CD1c-positive myeloid dendritic cell (primary cell): ENCODE data around the gene ZNF48.
"Not testable (repeated sequence)": the region's sequence is repeated elsewhere in the genome, so short reads cannot be mapped to it uniquely, and the experiment has no call there.

Source experiments
- DNase-seq: peaks from one replicate; pipeline ENCODE4 v3.0.0-alpha.2; 2016; ENCODE audit errors: extremely low spot score

Gene ZNF48

DNA sequence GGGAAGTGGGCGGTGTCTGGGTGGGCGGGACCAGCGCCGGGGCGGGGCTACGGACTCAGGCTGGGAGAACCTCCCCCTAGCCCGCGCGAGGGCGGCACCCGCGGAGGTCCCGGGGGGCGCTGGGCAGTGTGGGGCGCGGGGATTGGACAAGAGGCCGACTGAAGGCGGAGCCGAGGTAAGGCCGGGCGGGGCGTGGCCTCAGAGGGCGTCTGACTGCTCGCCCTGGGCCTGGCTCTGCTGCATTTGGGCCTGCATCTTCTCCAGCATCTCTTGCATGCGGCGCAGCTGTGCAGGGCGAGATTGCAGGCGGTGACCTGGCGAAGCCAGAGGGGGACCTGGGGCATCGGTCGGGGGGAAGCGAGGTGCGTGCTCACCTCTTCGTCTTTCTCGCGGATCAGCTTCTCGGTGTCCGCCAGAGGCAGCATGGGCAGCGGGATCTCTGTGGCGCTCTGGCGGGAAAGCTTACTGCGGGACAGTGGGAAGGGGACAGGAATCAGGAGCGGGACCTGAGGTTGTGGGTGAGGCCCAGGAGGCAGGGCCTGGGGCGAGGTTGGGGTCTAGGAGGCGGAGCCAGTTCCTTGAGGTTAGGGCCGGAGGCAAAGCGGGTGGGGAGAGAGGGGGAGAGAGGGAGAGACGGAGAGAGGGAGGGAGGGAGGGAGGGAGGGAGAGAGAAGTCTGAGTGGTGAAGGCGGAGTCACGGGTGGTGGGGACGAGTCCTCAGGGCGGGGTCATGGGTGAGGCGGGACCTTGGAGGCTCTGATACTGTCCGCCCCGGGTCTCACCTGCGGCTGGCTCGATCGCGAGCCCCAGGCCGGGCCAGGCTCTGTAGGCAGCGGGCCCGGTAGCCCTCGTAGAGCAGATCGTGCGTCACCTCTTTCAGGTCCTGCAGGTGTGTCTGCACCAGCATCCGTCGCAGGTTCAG, 16.7 kb upstream of the ZNF48 start:
- peak; percentile 99 for DNase-seq

- DNase-seq: no peak
Measured at GRCh38 chr16:30379158-30379783, 15.9 kb upstream of the ZNF48 start.

DNA sequence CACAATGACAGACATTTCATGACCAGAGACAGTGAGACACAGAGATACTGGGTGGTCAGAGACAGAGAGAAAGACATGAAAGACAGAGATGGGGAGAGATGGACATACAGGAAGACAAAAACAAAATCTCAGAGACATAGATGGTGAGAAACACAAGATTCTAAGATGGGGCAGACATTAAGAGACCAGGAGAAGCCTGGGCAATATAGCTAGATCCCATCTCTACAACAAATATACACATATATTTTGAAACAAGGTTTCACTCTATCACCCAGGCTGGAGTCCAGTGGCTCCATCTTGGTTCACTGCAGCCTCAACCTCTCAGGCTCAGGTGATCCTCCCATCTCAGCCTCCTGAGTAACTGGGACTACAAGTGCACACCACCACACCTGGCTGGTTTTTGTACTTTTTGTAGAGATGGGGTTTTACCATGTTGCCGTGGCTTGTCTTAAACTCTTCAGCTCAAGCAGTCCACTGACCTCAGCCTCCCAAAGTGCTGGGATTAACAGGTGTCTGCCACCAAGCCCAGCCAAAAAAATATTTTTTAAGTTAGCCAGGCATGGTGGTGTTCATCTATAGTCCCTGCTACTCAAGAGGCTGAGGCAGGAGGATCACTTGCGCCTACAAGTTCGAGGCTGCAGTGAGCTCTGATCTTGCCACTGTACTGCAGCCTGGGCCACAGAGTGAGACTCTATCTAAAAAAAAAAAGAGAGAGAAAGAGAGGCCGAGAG, 15.0 kb upstream of the ZNF48 start:
- DNase-seq: no peak

DNA sequence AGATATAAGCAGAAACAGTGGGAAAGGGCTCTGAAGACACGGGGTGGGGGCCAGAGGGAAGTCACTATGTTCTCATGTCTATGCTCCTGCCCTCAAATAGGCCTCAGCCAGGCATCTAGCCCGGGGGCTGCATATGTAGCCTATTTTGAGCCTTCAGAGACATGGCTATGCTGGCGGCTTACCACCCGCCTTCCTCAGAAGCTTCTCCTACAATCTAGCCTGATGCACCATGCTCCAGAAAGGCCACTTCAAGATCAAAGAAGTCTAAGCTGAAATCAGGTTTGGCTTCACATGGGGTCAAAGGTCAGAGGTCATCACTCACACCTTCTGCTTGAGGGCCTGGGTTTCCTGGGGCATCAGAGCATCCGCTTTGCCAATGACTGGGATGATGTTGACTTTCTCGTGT, 14.4 kb upstream of the ZNF48 start:
- DNase-seq: no peak

GRCh38 chr16:30381291-30382041, 13.8 kb upstream of the ZNF48 start:
- DNase-seq: no peak

GRCh38 chr16:30382111-30382881, 12.9 kb upstream of the ZNF48 start, which contains the start of gene SEPTIN1:
TSS of gene SEPTIN1 (minus strand) at chr16:30382561. CDS start at chr16:30382542, 19 bp downstream.
- peak; percentile 26 for DNase-seq

- DNase-seq: no peak
Measured at GRCh38 chr16:30383521-30383920, 11.7 kb upstream of the ZNF48 start.

DNA sequence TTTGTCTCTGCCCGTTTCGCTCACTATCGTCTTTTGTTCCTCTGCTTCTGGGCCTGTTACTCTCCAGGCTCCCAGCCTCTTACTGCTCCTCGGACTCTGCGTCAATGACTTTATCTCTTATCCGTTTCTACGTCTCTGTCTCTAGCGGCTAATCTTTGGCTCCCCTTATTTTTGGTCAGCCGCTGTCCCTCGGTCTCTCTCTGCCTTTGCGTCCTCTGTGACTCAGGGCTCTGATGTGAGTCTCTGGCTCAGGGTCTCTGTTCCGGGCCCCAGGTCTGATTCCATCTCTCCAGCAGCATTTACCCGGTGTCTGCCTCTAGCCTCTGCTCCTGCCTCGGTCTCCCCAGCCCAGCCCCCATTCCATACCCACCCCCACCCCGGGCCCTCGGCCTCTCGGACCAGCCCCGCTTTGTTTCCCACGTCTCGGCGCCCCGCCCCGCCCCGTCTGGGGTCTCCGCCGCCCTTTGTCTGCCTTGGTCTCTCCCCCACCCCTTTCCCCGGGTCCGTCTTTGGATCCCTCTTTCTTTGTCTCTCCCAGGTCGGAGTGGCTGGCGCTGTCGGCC, 547 bp upstream of the ZNF48 start:
- no peak for DNase-seq

GRCh38 chr16:30395992-30396585, 869 bp downstream of the ZNF48 start:
- DNase-seq: no peak

GRCh38 chr16:30396627-30397026, 1.4 kb downstream of the ZNF48 start:
- DNase-seq: not testable (repeated sequence)

- DNase-seq: no peak
Measured at GRCh38 chr16:30397056-30397455, 1.8 kb downstream of the ZNF48 start.

GRCh38 chr16:30397776-30398660, 2.8 kb downstream of the ZNF48 start:
- no peak for DNase-seq

- no peak for DNase-seq
Measured at GRCh38 chr16:30398661-30399434, 3.6 kb downstream of the ZNF48 start.

DNA sequence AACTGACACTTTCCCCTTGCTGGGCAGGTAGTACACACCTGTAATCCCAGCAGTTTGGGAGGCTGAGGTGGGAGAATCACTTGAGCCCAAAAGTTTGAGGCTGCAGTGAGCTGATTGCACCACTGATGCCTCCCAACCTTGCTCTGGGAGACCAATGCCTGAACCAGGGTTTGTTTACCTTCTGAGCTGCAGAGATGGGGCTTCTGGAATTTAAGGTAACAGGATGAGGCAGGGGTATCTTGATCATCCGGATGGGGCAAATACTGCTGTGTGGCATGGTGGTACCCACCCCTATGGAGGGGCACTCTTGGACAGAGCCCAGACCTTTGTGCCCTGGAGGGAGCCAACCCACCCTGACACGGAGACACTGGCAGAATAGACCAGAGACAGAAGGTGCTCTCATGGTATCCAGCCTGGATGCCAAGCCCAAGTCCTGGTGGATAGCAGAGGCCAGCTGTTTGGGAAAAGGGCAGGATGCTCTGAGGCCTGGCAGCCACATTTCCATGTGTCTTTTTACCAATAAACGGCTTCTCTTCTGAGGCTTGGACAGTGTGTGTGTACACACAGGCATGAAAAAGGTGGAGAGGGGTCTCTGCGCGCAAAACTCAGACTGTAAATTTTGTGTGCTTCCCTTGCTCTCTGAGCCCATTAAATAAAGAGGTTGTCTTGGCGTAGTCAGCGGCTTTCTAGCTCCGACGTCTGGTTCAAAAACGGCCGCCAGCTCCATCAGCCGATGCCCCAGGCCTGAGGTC, 4.4 kb downstream of the ZNF48 start:
- no peak for DNase-seq

DNA sequence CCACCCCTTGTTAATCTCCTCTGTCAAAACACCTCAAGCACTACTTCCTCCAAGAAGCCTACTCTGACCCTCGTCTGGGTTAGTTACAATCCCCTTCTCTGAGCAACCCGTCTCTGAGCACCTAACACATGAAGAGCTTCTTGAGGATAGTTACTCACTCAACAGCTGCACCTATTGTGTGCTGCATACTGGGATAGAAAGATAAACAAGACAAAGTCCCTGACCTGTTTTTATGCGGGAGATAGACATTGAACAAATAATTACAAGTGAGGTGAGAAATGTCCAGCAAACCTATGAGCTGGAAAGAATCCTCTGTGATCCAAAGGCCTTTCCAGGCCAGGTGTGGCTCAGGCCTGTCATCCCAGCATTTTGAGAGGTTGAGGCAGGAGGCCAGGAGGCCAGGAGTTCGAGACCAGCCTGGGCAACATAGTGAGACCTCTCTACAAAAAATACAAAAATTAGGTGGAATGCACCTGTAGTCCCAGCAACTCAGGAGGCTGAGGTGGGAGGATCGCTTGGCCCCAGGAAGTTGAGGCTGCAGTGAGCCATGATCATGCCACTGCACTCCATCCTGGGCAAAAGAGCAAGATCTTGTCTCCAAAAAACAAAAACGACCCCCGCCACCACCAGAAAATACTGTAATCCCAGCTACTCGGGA, 6.7 kb downstream of the ZNF48 start:
- DNase-seq: no peak

DNA sequence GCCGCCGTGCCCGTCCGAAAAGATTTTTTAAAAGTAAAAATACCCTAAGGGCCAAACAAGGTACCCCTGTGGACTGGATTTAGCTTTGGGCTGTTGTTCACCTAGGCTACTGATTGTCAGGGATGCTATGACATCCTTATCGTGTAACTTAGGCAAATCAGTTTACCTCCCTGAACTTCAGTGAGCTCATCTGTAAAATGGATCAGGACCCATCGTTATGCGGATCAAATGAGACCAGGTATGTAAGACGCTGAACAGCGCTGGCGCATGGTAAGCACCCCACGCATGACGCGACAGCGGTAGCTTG, 11.5 kb downstream of the ZNF48 start:
- no peak for DNase-seq

DNA sequence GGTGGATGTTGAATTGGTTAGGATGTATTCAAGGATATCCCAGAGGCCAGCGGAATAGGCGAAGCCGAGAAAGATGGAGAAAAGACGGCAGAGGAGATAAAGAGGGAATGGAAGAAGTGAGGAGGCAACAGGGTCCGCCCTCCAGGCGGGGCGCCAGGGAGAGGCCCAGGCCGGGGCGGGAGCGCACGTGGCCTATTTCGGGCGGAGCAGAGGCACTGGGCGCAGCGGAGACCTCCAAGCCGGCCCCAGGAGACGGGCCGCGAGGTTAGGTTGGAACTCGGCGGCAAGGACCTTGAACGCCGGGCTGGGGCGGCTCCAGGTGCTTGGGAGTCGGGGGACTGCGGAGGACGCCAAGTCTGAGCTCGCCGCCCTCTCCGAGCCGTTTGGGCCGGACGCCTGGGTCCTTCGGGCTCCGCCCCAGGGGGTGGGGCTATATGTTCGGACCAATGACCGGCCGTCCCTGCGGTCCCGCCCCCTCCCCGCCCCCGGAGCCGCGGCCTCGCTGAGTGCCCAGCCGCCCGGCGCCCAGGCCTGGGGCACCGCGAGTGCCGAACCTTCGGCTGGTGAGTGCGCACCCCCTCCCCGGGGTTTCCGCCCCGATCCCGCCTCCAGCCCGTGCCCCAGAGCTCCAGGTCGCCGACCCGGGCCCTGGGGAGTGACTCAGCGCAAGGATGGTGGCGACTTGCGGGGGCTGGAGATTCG, 12.0 kb downstream of the ZNF48 start, which contains the start of gene ZNF771:
ZNF771 (plus strand) TSS at position 505 of the 702 bp plus-strand sequence. CDS start 448 bp downstream, outside the sequence.
- DNase-seq: peak; percentile 88
